ENCODE measurements around the gene YWHAH.

The YWHAH gene

GRCh38 chr22:31925056-31925455 is 19.3 kb upstream of the YWHAH start:
- no peak for DNase-seq
- H3K27ac Mint-ChIP-seq: no peak overlapping the region
- no peak for TF ChIP-seq CTCF (IDR thresholded peaks at IDR 0.05)
- peaks cover 71% of the 10 kb centered on the region for H3K4me1 Mint-ChIP-seq
- peaks cover 20% of the 10 kb centered on the region for H3K27me3 Mint-ChIP-seq (ENCODE audit: low read depth, poor library complexity)
- H3K9me3 Mint-ChIP-seq: no peaks in the 10 kb centered on the region
- no peak overlapping the region for H3K4me3 Mint-ChIP-seq
- H3K36me3 Mint-ChIP-seq (ENCODE audit: low read depth): no peaks in the 10 kb centered on the region

- no peak for DNase-seq
- Mint-ChIP-seq H3K9me3 (no peaks in the 10 kb centered on the region), H3K27ac (no peak overlapping the region), H3K4me1 (peaks cover 66% of the 10 kb centered on the region), H3K27me3 (ENCODE audit: low read depth, poor library complexity) (peaks cover 24% of the 10 kb centered on the region), H3K4me3 (no peak overlapping the region), H3K36me3 (ENCODE audit: low read depth) (no peaks in the 10 kb centered on the region)
- TF ChIP-seq CTCF (IDR thresholded peaks at IDR 0.05): no peak
These were observed 18.3 kb upstream of the YWHAH start for GRCh38 chr22:31926024-31926423.

GRCh38 chr22:31926969-31927368 is 17.4 kb upstream of the YWHAH start:
- Mint-ChIP-seq H3K4me3 (no peak overlapping the region), H3K27ac (no peak overlapping the region), H3K36me3 (ENCODE audit: low read depth) (no peaks in the 10 kb centered on the region), H3K4me1 (peaks cover 74% of the 10 kb centered on the region), H3K9me3 (no peaks in the 10 kb centered on the region), H3K27me3 (ENCODE audit: low read depth, poor library complexity) (peaks cover 23% of the 10 kb centered on the region)
- TF ChIP-seq CTCF (IDR thresholded peaks at IDR 0.05): no peak
- no peak for DNase-seq

GRCh38 chr22:31927562-31927961 is 16.8 kb upstream of the YWHAH start:
- Mint-ChIP-seq H3K4me3 (no peak overlapping the region), H3K27me3 (ENCODE audit: low read depth, poor library complexity) (peaks cover 23% of the 10 kb centered on the region), H3K27ac (no peak overlapping the region), H3K36me3 (ENCODE audit: low read depth) (no peaks in the 10 kb centered on the region), H3K9me3 (no peaks in the 10 kb centered on the region), H3K4me1 (peaks cover 72% of the 10 kb centered on the region)
- TF ChIP-seq CTCF (IDR thresholded peaks at IDR 0.05): no peak
- DNase-seq: no peak

GRCh38 chr22:31929167-31929930 is 15.0 kb upstream of the YWHAH start:
- peak overlapping the region; percentile 69 for H3K27ac Mint-ChIP-seq
- no peak for TF ChIP-seq CTCF (IDR thresholded peaks at IDR 0.05)
- H3K9me3 Mint-ChIP-seq: no peaks in the 10 kb centered on the region
- H3K27me3 Mint-ChIP-seq (ENCODE audit: low read depth, poor library complexity): peaks cover 23% of the 10 kb centered on the region
- H3K4me3 Mint-ChIP-seq: no peak overlapping the region
- DNase-seq: peak; percentile 25
- peaks cover 54% of the 10 kb centered on the region for H3K4me1 Mint-ChIP-seq
- H3K36me3 Mint-ChIP-seq (ENCODE audit: low read depth): no peaks in the 10 kb centered on the region

GRCh38 chr22:31932863-31933262 is 11.5 kb upstream of the YWHAH start:
- TF ChIP-seq CTCF (IDR thresholded peaks at IDR 0.05): no peak
- peaks cover 38% of the 10 kb centered on the region for H3K4me1 Mint-ChIP-seq
- peaks cover 7% of the 10 kb centered on the region for H3K27me3 Mint-ChIP-seq (ENCODE audit: low read depth, poor library complexity)
- no peak for DNase-seq
- H3K27ac Mint-ChIP-seq: no peak overlapping the region
- H3K36me3 Mint-ChIP-seq (ENCODE audit: low read depth): no peaks in the 10 kb centered on the region
- H3K4me3 Mint-ChIP-seq: no peak overlapping the region
- H3K9me3 Mint-ChIP-seq: no peaks in the 10 kb centered on the region
